MM.1S (cell line): ENCODE measurements around the gene ZNF473.
"Not testable (repeated sequence)": the region's sequence is repeated elsewhere in the genome, so short reads cannot be mapped to it uniquely, and the experiment has no call there.

Source experiments
- DNase-seq: peaks from one replicate; pipeline ENCODE4 v3.0.0-alpha.2; 2015
- H2AFZ ChIP-seq: fragments of 300-600 bp; sonication (generic); 2 replicates; pipeline ENCODE4 v1.6.0; 2016; ENCODE audit warnings: antibody characterized with exemption, low read length
- H3F3A ChIP-seq: fragments of 300-600 bp; sonication (generic); 2 replicates; pipeline ENCODE4 v1.6.1; 2016; ENCODE audit warnings: mild to moderate bottlenecking, antibody characterized with exemption, low read length, moderate library complexity, mixed read lengths; ENCODE audit not compliant: insufficient read depth
- H3K27ac ChIP-seq: fragments of 300-600 bp; sonication (generic); 2 replicates; pipeline ENCODE4 v1.5.1; 2016; ENCODE audit warnings: mild to moderate bottlenecking, low read length
- H3K27me3 ChIP-seq: fragments of 300-600 bp; sonication (generic); replicated peaks from 2 replicates; pipeline ENCODE4 v1.6.0; 2016; ENCODE audit warnings: low read length; ENCODE audit not compliant: insufficient read depth
- H3K36me3 ChIP-seq: fragments of 300-600 bp; sonication (generic); replicated peaks from 2 replicates; pipeline ENCODE4 v1.6.1; 2016; ENCODE audit warnings: mild to moderate bottlenecking, low read length, mixed read lengths; ENCODE audit not compliant: insufficient read depth
- H3K4me1 ChIP-seq: fragments of 300-600 bp; sonication (generic); 2 replicates; pipeline ENCODE4 v1.6.1; 2016; ENCODE audit warnings: low read length, mixed read lengths
- H3K4me2 ChIP-seq: fragments of 300-600 bp; sonication (generic); 2 replicates; pipeline ENCODE4 v1.6.0; 2016; ENCODE audit warnings: low read depth, low read length
- H3K4me3 ChIP-seq: fragments of 300-600 bp; sonication (generic); 2 replicates; pipeline ENCODE4 v1.5.1; 2016; ENCODE audit warnings: low read length, mixed read lengths
- H3K79me2 ChIP-seq: fragments of 300-600 bp; sonication (generic); 2 replicates; pipeline ENCODE4 v1.6.1; 2016; ENCODE audit warnings: mixed run types, low read length, mixed read lengths
- H3K9ac ChIP-seq: fragments of 300-600 bp; sonication (generic); 2 replicates; pipeline ENCODE4 v1.6.1; 2016; ENCODE audit warnings: low read length, mixed read lengths
- H3K9me2 ChIP-seq: fragments of 300-600 bp; sonication (generic); replicated peaks from 2 replicates; pipeline ENCODE4 v1.6.1; 2016; ENCODE audit warnings: mild to moderate bottlenecking, low read length, mixed read lengths; ENCODE audit not compliant: insufficient read depth
- H3K9me3 ChIP-seq: fragments of 300-600 bp; sonication (generic); replicated peaks from 2 replicates; pipeline ENCODE4 v1.6.1; 2016; ENCODE audit warnings: mild to moderate bottlenecking, low read length, mixed read lengths; ENCODE audit not compliant: insufficient read depth
- H4K20me1 ChIP-seq: fragments of 300-600 bp; sonication (generic); 2 replicates; pipeline ENCODE4 v1.6.1; 2016; ENCODE audit warnings: mild to moderate bottlenecking, low read length, moderate library complexity, mixed read lengths; ENCODE audit not compliant: insufficient read depth
- EZH2 ChIP-seq: fragments of 300-600 bp; sonication (generic); optimal IDR thresholded peaks from 2 replicates; pipeline ENCODE3; 2017; ENCODE audit warnings: low read depth, mild to moderate bottlenecking, antibody characterized with exemption, low read length, mixed read lengths
- EZH2phosphoT487 ChIP-seq: fragments of 300-600 bp; sonication (generic); IDR thresholded peaks from 2 replicates; pipeline ENCODE4 v1.6.1; 2018; ENCODE audit warnings: antibody characterized with exemption, low read length
- TF ChIP-seq, protein P1 (sequence below): fragments of 300-600 bp; sonication (generic); IDR thresholded peaks from 2 replicates; pipeline ENCODE4 v1.5.1; 2016; ENCODE audit warnings: antibody characterized with exemption, low read length, mixed read lengths

The ZNF473 gene

DNA sequence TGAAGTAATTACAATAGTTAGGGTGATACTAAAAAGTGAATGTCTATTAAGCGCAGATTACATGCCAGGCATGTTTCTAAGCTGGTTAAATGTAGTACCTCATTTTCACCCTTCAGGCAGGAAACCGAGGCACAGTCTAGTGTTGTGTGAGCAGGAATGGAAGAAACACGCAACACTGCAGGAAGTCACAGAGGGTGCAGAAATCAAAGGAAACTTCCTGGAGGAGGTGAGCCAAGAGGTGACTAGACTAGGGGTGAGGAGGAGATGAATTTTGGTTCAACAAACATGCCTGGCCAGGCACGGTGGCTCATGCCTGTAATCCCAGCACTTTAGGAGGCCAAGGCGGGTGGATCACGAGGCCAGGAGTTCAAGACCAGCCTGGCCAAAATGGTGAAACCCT, 41.8 kb downstream of the ZNF473 start:
- no peak for DNase-seq
- H3K4me3 ChIP-seq: no peak overlapping the region
- H3K36me3 ChIP-seq: no peaks in the 10 kb centered on the region
- no peak overlapping the region for H2AFZ ChIP-seq
- H3K27ac ChIP-seq: no peak overlapping the region
- no peaks in the 10 kb centered on the region for H3K9me3 ChIP-seq
- H3K9ac ChIP-seq: no peak overlapping the region
- H4K20me1 ChIP-seq: no peaks in the 10 kb centered on the region
- peaks cover 60% of the 10 kb centered on the region for H3K27me3 ChIP-seq
- no peaks in the 10 kb centered on the region for H3K4me1 ChIP-seq
- no peaks in the 10 kb centered on the region for H3K79me2 ChIP-seq
- no peaks in the 10 kb centered on the region for H3K9me2 ChIP-seq
- TF ChIP-seq EZH2: no peak
- TF ChIP-seq EZH2phosphoT487: no peak
- TF ChIP-seq, protein P1, sequence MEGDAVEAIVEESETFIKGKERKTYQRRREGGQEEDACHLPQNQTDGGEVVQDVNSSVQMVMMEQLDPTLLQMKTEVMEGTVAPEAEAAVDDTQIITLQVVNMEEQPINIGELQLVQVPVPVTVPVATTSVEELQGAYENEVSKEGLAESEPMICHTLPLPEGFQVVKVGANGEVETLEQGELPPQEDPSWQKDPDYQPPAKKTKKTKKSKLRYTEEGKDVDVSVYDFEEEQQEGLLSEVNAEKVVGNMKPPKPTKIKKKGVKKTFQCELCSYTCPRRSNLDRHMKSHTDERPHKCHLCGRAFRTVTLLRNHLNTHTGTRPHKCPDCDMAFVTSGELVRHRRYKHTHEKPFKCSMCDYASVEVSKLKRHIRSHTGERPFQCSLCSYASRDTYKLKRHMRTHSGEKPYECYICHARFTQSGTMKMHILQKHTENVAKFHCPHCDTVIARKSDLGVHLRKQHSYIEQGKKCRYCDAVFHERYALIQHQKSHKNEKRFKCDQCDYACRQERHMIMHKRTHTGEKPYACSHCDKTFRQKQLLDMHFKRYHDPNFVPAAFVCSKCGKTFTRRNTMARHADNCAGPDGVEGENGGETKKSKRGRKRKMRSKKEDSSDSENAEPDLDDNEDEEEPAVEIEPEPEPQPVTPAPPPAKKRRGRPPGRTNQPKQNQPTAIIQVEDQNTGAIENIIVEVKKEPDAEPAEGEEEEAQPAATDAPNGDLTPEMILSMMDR: no peak
- no peaks in the 10 kb centered on the region for H3F3A ChIP-seq
- H3K4me2 ChIP-seq: no peak overlapping the region

DNA sequence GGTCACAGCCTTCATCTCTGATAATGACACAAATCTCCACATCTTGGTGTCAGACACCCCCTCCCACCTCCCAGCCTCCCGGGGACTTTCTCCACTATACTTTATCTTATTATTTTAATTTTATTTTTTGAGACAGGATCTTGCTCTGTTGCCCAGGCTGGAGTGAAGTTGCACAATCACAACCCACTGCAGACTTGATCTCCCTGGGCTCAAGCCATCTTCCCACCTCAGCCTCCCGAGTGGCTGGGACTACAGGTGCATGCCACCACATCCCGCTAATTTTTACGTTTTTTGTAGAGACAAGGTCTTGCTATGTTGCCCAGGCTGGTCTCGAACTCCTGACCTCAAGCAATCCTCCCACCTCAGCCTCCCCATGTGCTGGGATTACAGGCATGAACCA, 42.6 kb downstream of the ZNF473 start:
- not testable (repeated sequence) for H4K20me1 ChIP-seq, H3K9me2 ChIP-seq, H2AFZ ChIP-seq, H3K4me2 ChIP-seq, H3K79me2 ChIP-seq, H3K4me3 ChIP-seq, H3K4me1 ChIP-seq, DNase-seq, H3F3A ChIP-seq, H3K36me3 ChIP-seq, H3K9me3 ChIP-seq, H3K9ac ChIP-seq, H3K27ac ChIP-seq
- H3K27me3 ChIP-seq: peaks cover 66% of the 10 kb centered on the region

DNA sequence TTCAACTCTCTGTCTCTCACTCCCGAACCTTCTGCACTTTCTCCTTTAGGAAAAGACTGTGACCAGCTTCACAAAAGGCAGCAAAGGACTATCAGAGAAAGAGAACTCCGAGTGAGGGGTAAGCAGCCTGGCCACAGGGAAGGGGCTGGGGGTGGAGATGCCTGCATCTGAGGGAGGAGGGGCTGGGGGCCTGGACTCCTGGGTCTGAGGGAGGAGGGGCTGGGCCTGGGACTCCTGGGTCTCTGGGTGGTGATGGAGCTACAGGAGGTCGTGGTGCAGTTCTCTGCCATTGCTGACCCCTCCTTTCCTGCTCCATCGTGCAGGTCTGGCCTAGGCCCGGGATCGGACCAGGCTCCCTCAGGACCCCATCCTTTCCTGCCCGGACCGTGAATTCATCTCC, 49.3 kb downstream of the ZNF473 start:
- H3K36me3 ChIP-seq, H3K9me2 ChIP-seq, H3K79me2 ChIP-seq, H3K4me3 ChIP-seq, H4K20me1 ChIP-seq, H3K4me1 ChIP-seq, H3F3A ChIP-seq, H3K9me3 ChIP-seq, H3K9ac ChIP-seq, H2AFZ ChIP-seq, H3K27ac ChIP-seq, H3K4me2 ChIP-seq, DNase-seq: not testable (repeated sequence)
- H3K27me3 ChIP-seq: peaks cover 37% of the 10 kb centered on the region

DNA sequence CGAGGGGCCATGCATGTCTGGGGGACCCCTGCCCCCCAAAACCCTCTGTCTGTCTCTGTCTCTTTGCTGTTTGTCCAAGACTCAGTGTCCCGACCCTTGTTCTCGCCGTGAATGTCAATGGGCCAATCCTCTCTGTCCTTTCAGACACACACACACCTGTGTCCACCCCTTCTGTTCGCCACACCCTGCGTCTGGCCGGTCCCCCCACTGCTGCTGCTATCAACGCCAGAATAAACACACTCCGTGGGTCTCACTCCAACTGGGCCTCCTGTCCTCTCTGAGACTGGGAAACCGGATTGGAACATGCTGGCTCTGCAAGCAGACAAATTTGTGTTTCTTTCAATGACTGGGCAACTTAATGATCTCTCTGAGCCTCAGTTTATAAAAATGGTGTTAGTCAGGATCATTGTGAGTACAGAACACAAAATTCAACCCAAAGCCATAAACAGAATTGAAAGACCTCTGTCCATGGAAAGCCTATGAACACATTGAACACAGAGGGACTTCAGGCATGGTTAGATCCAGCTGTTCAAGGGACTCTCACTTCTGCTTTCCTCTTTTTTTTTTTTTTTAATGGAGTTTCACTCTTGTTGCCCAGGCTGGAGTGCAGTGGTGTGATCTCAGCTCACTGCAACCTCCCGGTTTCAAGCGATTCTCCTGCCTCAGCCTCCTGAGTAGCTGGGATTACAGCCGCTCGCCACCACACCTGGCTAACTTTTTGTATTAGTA, 50.0 kb downstream of the ZNF473 start:
- H3K9me2 ChIP-seq, H3K4me1 ChIP-seq, H3K36me3 ChIP-seq, H3K9me3 ChIP-seq, H3K9ac ChIP-seq, H2AFZ ChIP-seq, DNase-seq, H3K27ac ChIP-seq, H3K4me2 ChIP-seq, H4K20me1 ChIP-seq, H3K4me3 ChIP-seq, H3K79me2 ChIP-seq, H3F3A ChIP-seq: not testable (repeated sequence)
- H3K27me3 ChIP-seq: peaks cover 33% of the 10 kb centered on the region

DNA sequence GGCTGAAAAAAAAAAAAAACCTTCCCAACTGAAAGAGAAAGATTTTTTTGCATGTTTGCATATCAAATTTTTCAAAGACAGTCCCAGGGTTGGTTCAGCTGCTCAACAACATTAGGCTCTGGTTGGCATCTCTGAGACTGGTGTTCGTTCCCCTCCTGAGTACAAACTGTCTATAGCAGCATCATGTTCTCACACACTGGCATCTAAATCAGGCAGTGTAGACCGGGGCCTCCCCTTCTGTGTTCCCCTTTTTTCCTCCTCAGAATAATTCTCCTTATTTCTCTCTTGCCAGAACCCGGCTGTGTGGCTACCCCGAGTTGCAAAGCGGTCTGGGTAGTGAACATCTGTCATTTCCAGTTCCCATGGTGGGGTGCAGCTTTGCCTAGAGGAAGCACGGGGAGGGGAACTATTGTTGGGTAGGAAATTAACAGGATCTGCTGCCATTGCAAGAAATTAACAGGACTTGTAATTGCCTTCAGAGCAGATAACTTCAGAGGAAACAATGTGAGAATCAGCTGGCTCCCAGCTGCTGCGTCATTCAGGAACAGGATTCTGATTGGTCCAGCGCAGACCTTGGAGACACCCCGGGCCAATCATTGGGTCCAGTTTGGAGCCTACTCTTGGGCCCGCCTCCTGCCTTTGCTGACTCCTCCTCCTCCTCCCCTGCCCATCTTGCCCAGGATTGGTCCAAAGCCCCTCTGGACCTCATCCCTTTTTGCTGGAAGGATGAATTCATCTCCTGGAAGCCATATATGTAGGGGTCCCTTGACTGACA, 51.0 kb downstream of the ZNF473 start:
- H3K4me1 ChIP-seq, H3K36me3 ChIP-seq, H3K4me3 ChIP-seq, H3F3A ChIP-seq, H3K27ac ChIP-seq, H2AFZ ChIP-seq, DNase-seq, H3K9ac ChIP-seq, H3K9me3 ChIP-seq, H4K20me1 ChIP-seq, H3K4me2 ChIP-seq, H3K9me2 ChIP-seq, H3K79me2 ChIP-seq: not testable (repeated sequence)
- peaks cover 25% of the 10 kb centered on the region for H3K27me3 ChIP-seq

DNA sequence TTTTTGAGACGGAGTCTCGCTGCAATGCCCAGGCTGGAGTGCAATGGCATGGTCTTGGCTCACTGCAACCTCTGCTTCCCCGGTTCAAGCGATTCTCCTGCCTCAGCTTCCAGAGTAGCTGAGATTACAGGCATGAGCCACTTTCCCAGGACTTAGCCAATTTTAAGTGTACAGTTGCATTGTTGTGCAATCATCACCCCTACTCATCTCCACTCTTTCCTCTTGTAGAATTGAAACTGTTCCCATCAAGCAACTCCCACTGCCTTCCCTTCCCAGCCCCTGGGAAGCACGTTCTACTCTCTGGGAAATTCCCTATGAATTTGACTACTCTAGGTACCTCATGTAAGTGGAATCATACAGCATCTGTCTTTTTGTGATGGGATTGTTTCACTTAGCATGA, 53.2 kb downstream of the ZNF473 start:
- not testable (repeated sequence) for H3K4me2 ChIP-seq, H3K27ac ChIP-seq, DNase-seq

DNA sequence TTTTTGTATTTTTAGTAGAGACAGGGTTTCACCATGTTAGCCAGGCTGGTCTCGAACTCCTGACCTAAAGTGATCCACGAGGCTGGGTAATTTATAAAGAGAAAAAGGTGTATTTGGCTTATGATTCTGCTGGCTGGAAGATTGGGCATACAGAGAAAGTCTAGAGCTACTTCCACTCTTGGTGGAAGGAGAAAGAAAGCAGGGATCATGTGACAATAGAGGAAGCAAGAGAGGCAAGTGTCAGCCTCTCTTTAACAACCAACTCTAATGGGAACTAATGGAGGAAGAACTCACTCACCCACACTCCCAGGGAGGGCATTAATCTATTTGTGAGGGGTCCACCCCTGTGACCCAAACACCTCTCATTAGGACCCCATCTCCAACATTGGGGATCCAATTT, 58.6 kb downstream of the ZNF473 start:
- H4K20me1 ChIP-seq, H3K4me1 ChIP-seq, H3K4me3 ChIP-seq, H3K9ac ChIP-seq, H3F3A ChIP-seq, H3K9me2 ChIP-seq, H3K9me3 ChIP-seq, H3K79me2 ChIP-seq, H3K4me2 ChIP-seq, H2AFZ ChIP-seq, DNase-seq, H3K36me3 ChIP-seq, H3K27ac ChIP-seq: not testable (repeated sequence)
- peaks cover 10% of the 10 kb centered on the region for H3K27me3 ChIP-seq

More for the DNA sequence above, 53.2 kb downstream of the ZNF473 start:
- H3K27me3 ChIP-seq: peaks cover 16% of the 10 kb centered on the region
- not testable (repeated sequence) for H3K9me2 ChIP-seq, H3K79me2 ChIP-seq, H3K4me1 ChIP-seq, H2AFZ ChIP-seq, H3F3A ChIP-seq, H4K20me1 ChIP-seq, H3K4me3 ChIP-seq, H3K36me3 ChIP-seq, H3K9ac ChIP-seq, H3K9me3 ChIP-seq
